Heart left ventricle (tissue), 16 donors: ENCODE data around the gene UST. TPM values are rescaled to one million over a fixed set of nuclear protein-coding genes. Genes with fewer than 3 reads are reported as not detected.
"Not testable (repeated sequence)": the region's sequence is repeated elsewhere in the genome, so short reads cannot be mapped to it uniquely, and the experiment has no call there.

Source experiments
- ATAC-seq, 4 donors: fragments of 200-7000 bp; cut with Tn5 transposase; one replicate each; pipeline ENCODE4 v1.9.1; 2020 to 2022; ENCODE audit warnings: moderate library complexity in 4 of 4, mild to moderate bottlenecking in 3 of 4, moderate number of reproducible peaks in 1 of 4
- DNase-seq, 5 donors: peaks; one replicate each; pipeline ENCODE4 v3.0.0-alpha.2; 2020
- H3K27ac ChIP-seq, 12 donors: fragments of 200-600 bp; sonication (generic) in 4 of 12; one replicate each; pipeline versions ENCODE4 v1.5.0 to v1.8.0; 2016 to 2022; ENCODE audit warnings: mild to moderate bottlenecking in 2 of 12
- H3K27me3 ChIP-seq, 9 donors: fragments of 200-600 bp; sonication (generic) in 2 of 9; one replicate each; pipeline versions ENCODE4 v1.5.1 to v1.8.0; 2016 to 2022; ENCODE audit warnings: mild to moderate bottlenecking in 3 of 9
- H3K36me3 ChIP-seq, 9 donors: fragments of 200-600 bp; sonication (generic) in 2 of 9; one replicate each; pipeline versions ENCODE4 v1.5.0 to v1.8.0; 2018 to 2022; ENCODE audit warnings: mild to moderate bottlenecking in 2 of 9
- H3K4me1 ChIP-seq, 12 donors: fragments of 200-600 bp; sonication (generic) in 4 of 12; one replicate each; pipeline versions ENCODE4 v1.5.0 to v1.8.0; 2016 to 2022; ENCODE audit warnings: mild to moderate bottlenecking in 3 of 12
- H3K4me3 ChIP-seq, 12 donors: fragments of 200-600 bp; sonication (generic) in 4 of 12; one replicate each; pipeline versions ENCODE4 v1.5.0 to v1.8.0; 2017 to 2022; ENCODE audit warnings: mild to moderate bottlenecking in 9 of 12, moderate library complexity in 4 of 12
- H3K9me3 ChIP-seq, 12 donors: fragments of 200-600 bp; sonication (generic) in 4 of 12; one replicate each; pipeline versions ENCODE4 v1.5.0 to v1.8.0; 2016 to 2022; ENCODE audit warnings: mild to moderate bottlenecking in 1 of 12
- POLR2A ChIP-seq, 2 donors: fragments of 450-650 bp; IDR thresholded peaks; one replicate each; pipeline ENCODE4 v1.6.1; 2017; ENCODE audit warnings: antibody characterized with exemption in 2 of 2, mild to moderate bottlenecking in 2 of 2, moderate library complexity in 2 of 2
- WGBS, 4 donors: extraction: QIAGEN DNeasy Blood & Tissue Kit in 2 of 4; methylation state at CpG; one replicate each; pipeline versions ENCODE4 v1.1.5 to v1.1.7; 2013 to 2018; 5-methylcytosine and 5-hydroxymethylcytosine counted together
- intact Hi-C, 10 donors: fragments of 100-400 bp; cut with DNase I; formaldehyde crosslinking; loops; one replicate each; pipeline versions ENCODE4 v1.11.1 to v1.14.2; 2022
- polyA plus RNA-seq, 2 donors: library from polyadenylated mRNA; stranded (reverse); fragments of 200-250 nt; gene quantifications; one replicate each; pipeline ENCODE4 v1.2.3, GENCODE V29; 2013
- total RNA-seq, 9 donors: library from RNA; depleted of rRNA in 2 of 9; stranded (reverse); fragments of >200 nt in 2 of 9; fragmentation: NEBNext Ultra II Directional in 3 of 9; extraction: Animal tissue kit (Norgen Biotek cat#: 25700) in 3 of 9; gene quantifications; one replicate each; pipeline versions ENCODE4 v1.1.0 to v1.2.4, GENCODE V29; 2016 to 2023
- TF ChIP-seq, protein P1 (sequence below), 12 donors: fragments of 200-600 bp; sonication (generic) in 4 of 12; IDR thresholded peaks; one replicate each; pipeline versions ENCODE4 v1.5.0 to v1.8.0; 2018 to 2022; ENCODE audit warnings: antibody characterized with exemption in 12 of 12, mild to moderate bottlenecking in 5 of 12
- donor health status: ischemic (EF 13 %, LVEDD 7.1; RV severe dilation, severe dysfunction).
- donor health status: healthy with polysubstance abuse.
- donor health status: DM: no; HTN: yes; CAD: no.
- donor health status: DM: no; HTN: no; CAD: no.
- donor health status: ischemic (EF 25% LVEDD 6.9; RV normal size, moderate dysfunction).
- donor health status: ischemic (EF 25% LVEDD 5.7; RV mildly dilated, moderate dysfunction).
- donor health status: healthy.
- donor health status: DM: yes; HTN: yes; CAD: no.
- donor health status: ischemic (EF 35%, LVEDD 5.7; RV mildly dilated, moderate dysfunction).
- donor health status: nonischemic (EF 11% LVEDD 7.7; RV severe dilation, severe dysfunction).
- donor health status: DM: yes; HTN: yes; CAD: no.
- donor health status: PGD.
- donor health status: ischemic (EF 29% LVEDD 5.4; RV normal size, mild dysfunction).
- donor health status: nonischemic (EF 23%, LVEDD 6.1; RV moderate dilation, normal function).

Gene UST
- total and polyA plus RNA-seq, 11 donors: 1.1 to 5.8 (median 2.7) TPM

DNA sequence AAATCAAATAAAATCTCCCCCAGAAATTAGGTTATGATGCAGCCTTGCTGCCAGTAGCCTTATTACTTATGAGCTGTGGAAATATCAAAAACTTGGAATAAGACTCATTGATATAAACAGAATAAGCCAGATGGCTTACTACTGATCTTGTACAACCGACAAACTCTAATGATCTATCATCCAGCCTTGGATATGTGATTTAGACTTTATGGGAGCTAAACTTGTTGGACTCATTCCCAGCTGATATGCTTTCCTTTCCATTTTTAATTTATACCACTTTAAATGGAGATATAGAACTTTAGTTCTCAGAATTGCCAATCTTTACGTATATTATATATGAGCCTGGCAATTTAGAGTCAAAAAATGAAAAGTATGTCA is 5.0 kb downstream of the UST start:
- DNase-seq (no peak), ATAC-seq (no peak)
- Histone ChIP-seq H3K9me3 (no peaks in the 10 kb centered on the region), H3K4me1 (peaks cover 0 to 18% (median 4%) of the 10 kb centered on the region in 12 donors), H3K27ac (no peak overlapping the region), H3K4me3 (no peak overlapping the region), H3K36me3 (no peaks in the 10 kb centered on the region), H3K27me3 (peaks cover 0 to 17% (median 0%) of the 10 kb centered on the region in 9 donors)
- intact Hi-C loops: no loop called here
- WGBS, 4 donors: 88 to 92% (median 91%) methylated on average over 2 of the region's 2 CpGs
- TF ChIP-seq, protein P1, sequence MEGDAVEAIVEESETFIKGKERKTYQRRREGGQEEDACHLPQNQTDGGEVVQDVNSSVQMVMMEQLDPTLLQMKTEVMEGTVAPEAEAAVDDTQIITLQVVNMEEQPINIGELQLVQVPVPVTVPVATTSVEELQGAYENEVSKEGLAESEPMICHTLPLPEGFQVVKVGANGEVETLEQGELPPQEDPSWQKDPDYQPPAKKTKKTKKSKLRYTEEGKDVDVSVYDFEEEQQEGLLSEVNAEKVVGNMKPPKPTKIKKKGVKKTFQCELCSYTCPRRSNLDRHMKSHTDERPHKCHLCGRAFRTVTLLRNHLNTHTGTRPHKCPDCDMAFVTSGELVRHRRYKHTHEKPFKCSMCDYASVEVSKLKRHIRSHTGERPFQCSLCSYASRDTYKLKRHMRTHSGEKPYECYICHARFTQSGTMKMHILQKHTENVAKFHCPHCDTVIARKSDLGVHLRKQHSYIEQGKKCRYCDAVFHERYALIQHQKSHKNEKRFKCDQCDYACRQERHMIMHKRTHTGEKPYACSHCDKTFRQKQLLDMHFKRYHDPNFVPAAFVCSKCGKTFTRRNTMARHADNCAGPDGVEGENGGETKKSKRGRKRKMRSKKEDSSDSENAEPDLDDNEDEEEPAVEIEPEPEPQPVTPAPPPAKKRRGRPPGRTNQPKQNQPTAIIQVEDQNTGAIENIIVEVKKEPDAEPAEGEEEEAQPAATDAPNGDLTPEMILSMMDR (IDR thresholded peaks at IDR 0.05): no peak
- no peak for TF ChIP-seq POLR2A (IDR thresholded peaks at IDR 0.05)

DNA sequence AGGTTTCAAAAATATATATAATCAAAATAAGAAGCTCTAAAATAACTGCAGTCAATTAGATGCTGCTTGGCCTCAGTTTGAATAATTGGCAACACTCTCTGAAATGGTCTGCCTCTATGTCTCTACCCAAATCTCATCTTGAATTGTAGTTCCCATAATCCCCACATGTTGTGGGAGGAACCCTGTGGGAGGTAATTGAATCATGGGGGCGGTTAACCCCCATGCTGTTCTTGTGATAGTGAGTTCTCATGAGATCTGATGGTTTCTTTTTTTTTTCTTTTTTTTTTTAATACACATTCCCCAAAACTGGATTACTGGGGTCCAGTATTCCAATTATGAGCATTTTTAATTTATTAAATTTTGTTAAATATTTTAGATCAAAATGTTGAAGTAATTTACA is 8.5 kb downstream of the UST start:
- H3K9me3 ChIP-seq, intact Hi-C loops, DNase-seq, H3K27me3 ChIP-seq, H3K4me3 ChIP-seq, H3K27ac ChIP-seq, ATAC-seq, H3K36me3 ChIP-seq: not testable (repeated sequence)
- WGBS, 4 donors: 2 to 50% (median 41%) methylated on average over 1 of the region's 1 CpG
- peaks cover 0 to 28% (median 4%) of the 10 kb centered on the region in 12 donors for H3K4me1 ChIP-seq

DNA sequence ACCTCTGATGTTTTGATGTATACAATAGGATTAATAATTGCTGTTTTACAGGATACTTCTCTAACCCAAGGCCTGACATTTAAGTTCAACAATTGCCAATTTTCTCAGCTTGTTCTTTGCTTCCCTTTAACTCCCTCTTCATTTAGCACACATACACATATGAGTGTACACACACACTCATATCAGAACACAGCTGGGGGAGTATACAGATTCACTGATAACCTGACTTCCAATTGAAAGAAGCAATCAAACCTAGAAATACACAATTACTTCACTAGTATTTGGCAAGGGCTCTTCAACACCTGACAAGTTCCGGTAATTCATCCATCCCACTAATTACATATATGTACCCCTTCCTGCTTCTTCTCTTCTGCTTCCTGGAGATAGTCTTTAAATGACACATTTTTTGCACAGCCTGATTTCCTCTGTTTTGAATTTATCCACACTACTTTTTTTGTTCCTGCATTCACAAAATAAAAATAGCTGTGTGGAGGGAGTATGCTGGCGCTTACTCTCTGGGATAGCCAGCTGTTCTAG is 11.2 kb downstream of the UST start:
- TF ChIP-seq POLR2A (IDR thresholded peaks at IDR 0.05): no peak
- TF ChIP-seq, protein P1 (IDR thresholded peaks at IDR 0.05): no peak
- no peaks in the 10 kb centered on the region for H3K36me3 ChIP-seq
- intact Hi-C loops: no loop called here
- no peaks in the 10 kb centered on the region for H3K27me3 ChIP-seq
- peaks cover 0 to 52% (median 23%) of the 10 kb centered on the region in 12 donors for H3K4me1 ChIP-seq
- peak overlapping the region in 1 of 12 donors; percentile 75 for H3K27ac ChIP-seq
- ATAC-seq (no peak), DNase-seq (no peak)
- no peak overlapping the region for H3K4me3 ChIP-seq
- no peaks in the 10 kb centered on the region for H3K9me3 ChIP-seq
- 32 to 49% (median 44%) methylated on average over 2 of the region's 2 CpGs for WGBS, 4 donors

DNA sequence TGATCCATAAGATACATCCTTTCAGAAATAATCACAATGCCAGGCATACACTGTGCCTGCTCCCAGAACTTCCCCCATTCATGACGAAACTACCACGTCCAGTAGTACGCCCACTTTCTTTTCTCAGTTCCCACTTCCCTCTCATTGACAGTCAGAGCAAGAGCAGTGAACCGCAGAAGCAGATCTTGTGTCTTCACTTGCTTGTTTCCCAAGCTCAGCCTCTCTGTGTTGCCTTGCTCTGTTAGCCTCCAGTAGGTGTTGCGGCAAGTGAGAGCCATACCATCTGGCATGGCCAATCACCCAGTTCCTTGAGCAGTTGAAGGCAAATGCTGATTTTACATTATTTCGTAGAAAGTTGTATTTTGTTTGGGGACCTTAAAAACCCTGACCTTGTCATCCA is 11.7 kb downstream of the UST start:
- Histone ChIP-seq H3K9me3 (peaks cover 0 to 2% (median 0%) of the 10 kb centered on the region in 12 donors), H3K27ac (peak overlapping the region in 2 of 12 donors; percentile 15 to 75), H3K4me1 (peaks cover 0 to 52% (median 23%) of the 10 kb centered on the region in 12 donors), H3K36me3 (no peaks in the 10 kb centered on the region), H3K4me3 (no peak overlapping the region), H3K27me3 (no peaks in the 10 kb centered on the region)
- 64 to 70% (median 68%) methylated on average over 6 of the region's 6 CpGs for WGBS, 4 donors
- DNase-seq (peak in 2 of 5 donors; percentile 18 to 27), ATAC-seq (peak in 3 of 4 donors; percentile 34 to 71 (median 68))
- intact Hi-C loops: no loop called here
- TF ChIP-seq, protein P1 (IDR thresholded peaks at IDR 0.05): no peak
- no peak for TF ChIP-seq POLR2A (IDR thresholded peaks at IDR 0.05)

DNA sequence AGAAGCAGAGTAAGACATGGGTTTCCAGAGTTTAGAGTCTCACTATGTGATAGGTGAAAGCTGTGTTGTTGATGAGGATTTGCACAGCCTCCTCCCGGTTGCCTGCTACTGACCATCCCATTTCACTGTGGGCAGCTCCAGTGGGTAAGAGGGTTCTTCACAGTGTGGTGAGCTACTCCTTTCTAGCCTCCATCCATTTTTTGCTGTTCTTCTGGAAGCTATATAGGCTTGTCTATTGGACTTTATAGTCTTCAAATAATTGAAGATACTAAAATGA is 13.4 kb downstream of the UST start:
- intact Hi-C loops: no loop called here
- H3K27ac ChIP-seq: peak overlapping the region in 3 of 12 donors; percentile 61 to 87 (median 64)
- DNase-seq (no peak), ATAC-seq (no peak)
- H3K9me3 ChIP-seq: peaks cover 0 to 7% (median 0%) of the 10 kb centered on the region in 12 donors
- WGBS, 4 donors: 77 to 91% (median 87%) methylated on average over 1 of the region's 1 CpG
- peak overlapping the region in 3 of 12 donors; percentile 41 to 46 (median 43) for H3K4me3 ChIP-seq
- no peak for TF ChIP-seq POLR2A (IDR thresholded peaks at IDR 0.05)
- TF ChIP-seq, protein P1 (IDR thresholded peaks at IDR 0.05): no peak
- H3K27me3 ChIP-seq: no peaks in the 10 kb centered on the region
- peaks cover 0 to 52% (median 23%) of the 10 kb centered on the region in 12 donors for H3K4me1 ChIP-seq
- H3K36me3 ChIP-seq: no peaks in the 10 kb centered on the region
